Anterior cingulate cortex (tissue), 58 donors: ENCODE results near the gene AP3M1.
A peak's percentile ranks its signal among the peaks of the same experiment; 100 is the strongest.
"Not testable (repeated sequence)": the region's sequence is repeated elsewhere in the genome, so short reads cannot be mapped to it uniquely, and the experiment has no call there.

Experiments used
- DNase-seq, 58 donors: peaks; one replicate each; lab custom pipeline; 2025; lab: John Stamatoyannopoulos, UW

The AP3M1 gene, protein sequence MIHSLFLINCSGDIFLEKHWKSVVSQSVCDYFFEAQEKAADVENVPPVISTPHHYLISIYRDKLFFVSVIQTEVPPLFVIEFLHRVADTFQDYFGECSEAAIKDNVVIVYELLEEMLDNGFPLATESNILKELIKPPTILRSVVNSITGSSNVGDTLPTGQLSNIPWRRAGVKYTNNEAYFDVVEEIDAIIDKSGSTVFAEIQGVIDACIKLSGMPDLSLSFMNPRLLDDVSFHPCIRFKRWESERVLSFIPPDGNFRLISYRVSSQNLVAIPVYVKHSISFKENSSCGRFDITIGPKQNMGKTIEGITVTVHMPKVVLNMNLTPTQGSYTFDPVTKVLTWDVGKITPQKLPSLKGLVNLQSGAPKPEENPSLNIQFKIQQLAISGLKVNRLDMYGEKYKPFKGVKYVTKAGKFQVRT

DNA sequence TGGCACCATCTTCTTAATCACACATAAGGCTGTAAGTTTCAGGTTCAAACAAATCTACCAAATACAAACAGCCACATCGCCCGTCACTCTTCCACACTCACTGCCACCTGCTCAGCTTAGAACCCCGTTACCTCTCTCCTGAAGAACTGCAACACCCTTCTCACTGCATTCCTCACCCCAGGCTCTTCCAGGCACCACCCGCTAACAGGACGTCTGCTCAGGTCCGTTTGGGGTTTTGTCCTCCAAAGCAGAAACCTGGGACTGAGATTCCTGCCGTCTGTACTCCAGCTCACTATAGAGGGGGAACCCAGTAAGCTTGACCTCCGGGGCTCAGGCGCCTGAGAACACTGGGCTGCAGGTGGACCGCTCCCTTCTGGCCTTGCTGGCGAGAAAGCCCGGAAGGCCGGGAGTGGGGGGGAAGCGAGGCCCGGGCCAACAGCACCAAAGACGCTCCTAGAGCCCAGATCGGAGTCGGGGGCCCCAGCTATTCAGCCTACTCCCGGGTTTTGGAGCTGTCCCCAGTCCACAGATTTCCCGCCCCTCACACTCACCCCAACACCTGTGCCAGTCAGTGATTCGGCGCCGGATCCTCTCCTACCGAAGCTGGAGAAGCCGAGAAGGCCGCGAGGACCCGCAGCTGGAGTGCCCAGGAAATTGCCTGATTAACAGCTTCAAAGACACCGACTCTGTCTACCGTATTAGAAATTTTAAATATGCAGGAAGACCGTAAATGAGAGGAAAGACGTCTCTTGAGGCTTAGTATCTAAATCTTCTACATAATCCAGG is at the start of gene AP3M1:
AP3M1 (minus strand) TSS at position 625 of the 786 bp plus-strand sequence. CDS start 12,449 bp downstream, outside the sequence.
- DNase-seq: peak; percentile 38 to 92 (median 82)

DNA sequence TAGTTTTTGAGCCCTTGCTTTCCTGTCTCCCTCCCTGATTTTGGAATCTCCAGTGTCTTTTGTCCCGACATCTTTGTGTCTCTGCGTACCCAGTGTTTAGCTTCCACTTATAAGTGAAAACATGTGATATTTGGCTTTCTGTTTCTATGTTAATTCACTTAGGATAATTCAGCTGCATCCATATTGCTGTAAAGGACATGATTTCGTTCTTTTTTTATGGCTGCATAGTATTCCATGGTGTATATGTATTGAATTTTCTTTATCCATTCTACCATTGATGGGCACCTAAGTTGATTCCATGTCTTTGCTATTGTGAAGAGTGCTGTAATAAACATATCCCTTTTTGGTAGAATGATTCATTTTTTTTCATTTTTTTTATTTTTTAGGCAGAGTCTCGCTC is 48.7 kb upstream of the AP3M1 start:
- DNase-seq: no peak

DNA sequence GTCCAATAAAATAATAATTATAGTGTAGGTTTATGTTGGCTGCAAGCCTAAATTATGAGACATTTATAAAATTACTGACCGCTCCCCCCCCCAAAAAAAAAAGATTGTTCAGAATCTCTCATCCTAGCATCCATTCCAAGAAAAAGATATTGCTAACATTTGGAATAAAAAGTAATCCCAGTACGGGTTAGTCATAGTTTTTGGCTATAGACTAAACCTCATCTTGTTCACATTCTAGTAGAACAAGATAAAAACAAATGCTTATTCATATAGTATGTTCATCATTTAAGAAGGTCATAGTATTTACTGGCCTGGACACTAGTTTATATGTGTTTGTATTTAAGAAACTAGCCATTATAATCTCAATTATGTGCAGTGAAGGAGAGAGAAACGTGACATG is 44.4 kb upstream of the AP3M1 start:
- no peak for DNase-seq

DNA sequence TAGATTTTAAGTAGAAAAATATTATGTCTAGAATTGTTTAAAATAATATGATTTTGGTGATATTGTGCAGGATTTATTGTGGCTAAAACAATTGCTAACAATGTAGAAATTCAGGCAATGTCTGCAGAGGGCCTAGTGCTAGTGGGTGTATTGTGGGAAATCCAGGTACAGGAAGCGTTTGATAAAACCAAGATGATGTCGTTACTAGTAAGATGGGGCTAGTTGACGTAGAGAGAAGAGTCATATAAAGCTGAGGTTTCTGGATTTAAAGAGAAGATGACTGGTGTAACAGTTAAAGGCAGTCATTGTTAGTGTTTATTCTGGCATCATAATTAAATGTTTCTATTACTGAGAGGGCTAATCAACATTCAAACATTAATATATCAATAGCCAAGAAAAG is 43.9 kb upstream of the AP3M1 start:
- no peak for DNase-seq

DNA sequence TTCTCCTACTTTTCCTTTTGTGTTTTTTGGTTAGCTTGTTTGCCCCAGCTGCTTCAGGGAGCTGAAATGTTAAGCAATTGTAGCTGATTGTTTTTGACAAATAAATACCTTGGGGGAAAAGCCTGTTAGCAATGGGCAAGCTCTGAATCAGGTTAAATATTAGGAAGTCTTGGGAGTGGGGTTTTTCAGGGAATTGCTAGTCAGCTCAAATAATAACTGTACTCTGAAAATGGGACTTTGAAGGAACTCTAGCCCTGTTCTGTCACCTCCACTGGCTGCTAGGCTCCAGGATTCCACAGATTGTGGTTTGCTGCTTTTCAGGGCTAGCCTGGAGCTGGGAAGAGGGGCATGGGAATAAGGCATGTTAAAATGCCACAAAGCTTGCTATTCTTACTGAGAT is 39.9 kb upstream of the AP3M1 start:
- no peak for DNase-seq

DNA sequence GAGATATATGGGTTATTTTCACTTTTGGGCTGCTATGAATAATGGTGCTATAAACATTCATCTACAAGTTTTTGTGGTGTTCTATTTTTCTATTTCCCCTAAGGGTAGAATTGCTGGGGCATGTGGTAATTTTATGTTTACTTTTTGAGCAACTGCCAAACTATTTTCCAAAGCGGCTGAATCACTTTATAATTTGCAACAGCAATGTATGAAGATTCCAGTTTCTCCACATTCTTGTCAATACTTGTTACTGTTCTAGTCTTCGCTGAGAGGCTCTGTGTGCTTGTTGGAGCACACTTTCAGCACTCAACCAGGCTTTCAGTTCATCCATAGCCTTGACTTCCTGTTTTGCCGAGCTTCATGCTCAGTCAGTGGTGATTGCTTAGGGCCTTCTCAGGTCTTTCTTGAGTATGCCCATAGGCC is 39.4 kb upstream of the AP3M1 start:
- no peak for DNase-seq

DNA sequence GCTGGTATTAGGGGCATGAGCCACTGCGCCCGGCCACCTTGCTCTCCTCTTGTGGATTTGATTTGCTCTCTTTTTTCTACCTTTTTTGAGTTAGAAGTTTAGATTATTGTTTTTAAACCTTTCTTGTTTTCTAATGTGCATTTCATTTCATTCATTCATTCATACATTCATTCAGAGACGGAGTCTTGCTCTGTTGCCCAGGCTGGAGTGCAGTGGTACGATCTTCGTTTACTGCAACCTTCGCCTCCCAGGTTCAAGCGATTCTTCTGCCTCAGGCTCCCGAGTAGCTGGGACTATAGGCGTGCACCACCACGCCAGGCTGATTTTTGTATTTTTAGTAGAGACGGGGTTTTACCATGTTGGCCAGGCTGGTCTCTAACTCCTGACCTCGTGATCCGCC is 38.0 kb upstream of the AP3M1 start:
- DNase-seq: not testable (repeated sequence)

DNA sequence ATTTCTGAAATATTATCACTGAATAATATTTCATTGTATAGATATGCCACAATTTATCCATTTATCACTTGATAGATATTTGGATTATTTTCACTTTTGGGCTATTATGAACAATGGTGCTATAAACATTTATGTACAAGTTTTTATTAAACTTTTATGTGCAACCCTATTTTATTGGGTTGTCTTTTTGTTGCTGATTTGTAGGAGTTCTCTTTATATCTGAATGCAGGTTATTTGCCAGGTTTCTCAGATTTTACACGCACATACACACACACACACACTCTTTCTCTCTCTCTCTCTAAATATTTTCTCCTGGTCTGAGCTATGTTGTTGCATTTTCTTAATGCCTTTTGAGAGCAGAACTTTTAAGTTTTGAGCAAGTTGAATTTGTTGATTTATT is 36.6 kb upstream of the AP3M1 start:
- no peak for DNase-seq

DNA sequence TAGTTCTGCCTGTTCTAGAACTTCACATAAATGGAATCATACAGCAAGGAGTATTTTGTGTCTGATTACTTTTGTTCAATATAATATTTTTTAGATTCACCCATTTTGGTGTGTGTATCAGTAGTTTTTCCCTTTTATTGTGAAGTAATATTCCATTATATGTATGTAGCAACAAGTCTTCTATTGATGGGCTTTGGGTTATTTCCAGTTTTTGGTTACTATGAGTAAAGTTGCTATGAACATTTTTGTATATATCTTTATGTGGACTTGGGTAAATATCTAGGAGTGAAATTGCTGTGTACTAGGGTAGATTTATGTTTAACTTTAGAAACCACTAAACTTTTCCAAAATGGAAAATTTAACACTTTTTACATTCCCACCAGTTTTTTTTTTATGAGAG is 36.0 kb upstream of the AP3M1 start:
- no peak for DNase-seq

DNA sequence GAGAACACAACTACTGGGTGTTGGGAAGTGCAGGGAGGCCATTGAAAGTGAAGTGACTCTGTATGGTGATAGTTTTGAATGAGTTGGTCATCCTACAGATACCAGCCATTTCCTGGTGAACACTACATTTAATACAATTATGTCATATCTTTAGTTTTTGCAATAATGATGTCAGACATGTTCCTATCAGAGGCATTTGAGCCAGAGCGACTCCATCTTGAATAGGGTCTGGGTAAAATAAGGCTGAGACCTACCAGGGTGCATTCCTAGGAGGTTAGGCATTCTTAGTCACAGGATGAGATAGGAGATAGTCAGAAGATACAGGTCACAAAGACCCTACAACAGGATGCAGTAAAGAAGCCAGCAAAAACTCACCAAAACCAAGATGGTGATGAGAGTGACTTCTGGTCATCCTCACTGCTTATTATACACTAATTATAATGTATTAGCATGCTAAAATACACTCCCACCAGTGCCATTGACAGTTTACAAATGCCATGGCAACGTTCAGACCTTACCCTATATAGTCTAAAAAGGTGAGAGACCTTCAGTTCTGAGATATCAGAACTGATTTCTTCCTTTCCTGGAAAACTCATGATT is 28.6 kb upstream of the AP3M1 start:
- DNase-seq: no peak

DNA sequence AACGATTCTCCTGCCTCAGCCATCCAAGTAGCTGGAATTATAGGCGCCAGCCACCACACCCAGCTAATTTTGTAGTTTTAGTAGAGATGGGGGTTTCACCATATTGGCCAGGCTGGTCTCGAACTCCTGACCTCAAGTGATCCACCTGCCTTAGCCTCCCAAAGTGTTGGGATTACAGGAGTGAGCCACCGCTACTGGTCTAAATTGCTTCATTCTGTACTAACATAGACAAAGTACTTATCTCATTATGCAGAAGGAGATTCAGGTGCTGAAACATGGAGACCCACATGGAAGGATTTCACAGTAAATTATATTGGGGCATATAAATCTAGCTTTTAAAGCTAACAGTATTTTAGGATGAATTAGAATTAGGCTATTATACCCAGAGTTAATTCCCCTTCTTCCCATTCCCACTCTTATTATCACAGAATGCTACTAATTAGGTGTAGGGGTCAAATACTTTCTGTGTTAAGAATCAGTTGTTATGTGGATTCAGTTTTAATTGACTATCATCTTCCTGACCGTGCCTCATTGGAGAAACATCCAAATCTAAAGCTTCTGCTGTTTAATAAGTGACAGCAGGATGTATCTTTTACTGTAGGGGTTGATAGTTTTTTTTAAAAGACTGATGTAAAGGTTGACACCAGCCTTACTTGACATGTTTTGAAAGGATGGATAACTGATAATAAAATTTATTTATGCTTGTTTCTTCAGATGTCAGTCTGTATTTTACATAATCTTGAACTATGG is 27.6 kb upstream of the AP3M1 start:
- no peak for DNase-seq

DNA sequence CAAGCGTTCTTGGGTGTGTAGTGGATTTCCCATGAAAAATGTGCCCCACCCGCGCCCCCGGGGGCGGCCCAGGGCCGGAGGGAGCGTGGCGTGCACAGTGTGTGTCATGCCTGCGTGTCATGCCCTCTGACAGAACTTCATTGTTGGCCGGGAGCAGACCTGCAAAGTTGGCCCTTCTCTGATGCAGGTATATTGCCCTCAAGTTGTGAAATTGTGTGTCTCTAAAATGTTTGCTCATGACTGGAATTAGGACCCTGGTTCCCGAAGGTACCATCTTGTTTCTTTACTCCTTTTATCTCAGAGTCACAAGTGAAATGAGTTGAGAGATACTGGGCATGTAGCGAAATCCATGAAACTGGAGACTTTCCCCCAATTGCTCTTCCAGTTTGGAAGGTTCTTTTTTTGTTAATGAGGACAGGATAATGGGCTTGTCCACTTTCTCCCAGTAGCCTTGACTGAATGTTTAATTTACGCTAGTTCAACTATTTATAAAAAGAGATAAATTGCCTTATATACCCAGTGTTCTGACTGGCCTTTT is 26.6 kb upstream of the AP3M1 start:
- DNase-seq: peak in 10 of 58 donors; percentile 22 to 69 (median 46)

DNA sequence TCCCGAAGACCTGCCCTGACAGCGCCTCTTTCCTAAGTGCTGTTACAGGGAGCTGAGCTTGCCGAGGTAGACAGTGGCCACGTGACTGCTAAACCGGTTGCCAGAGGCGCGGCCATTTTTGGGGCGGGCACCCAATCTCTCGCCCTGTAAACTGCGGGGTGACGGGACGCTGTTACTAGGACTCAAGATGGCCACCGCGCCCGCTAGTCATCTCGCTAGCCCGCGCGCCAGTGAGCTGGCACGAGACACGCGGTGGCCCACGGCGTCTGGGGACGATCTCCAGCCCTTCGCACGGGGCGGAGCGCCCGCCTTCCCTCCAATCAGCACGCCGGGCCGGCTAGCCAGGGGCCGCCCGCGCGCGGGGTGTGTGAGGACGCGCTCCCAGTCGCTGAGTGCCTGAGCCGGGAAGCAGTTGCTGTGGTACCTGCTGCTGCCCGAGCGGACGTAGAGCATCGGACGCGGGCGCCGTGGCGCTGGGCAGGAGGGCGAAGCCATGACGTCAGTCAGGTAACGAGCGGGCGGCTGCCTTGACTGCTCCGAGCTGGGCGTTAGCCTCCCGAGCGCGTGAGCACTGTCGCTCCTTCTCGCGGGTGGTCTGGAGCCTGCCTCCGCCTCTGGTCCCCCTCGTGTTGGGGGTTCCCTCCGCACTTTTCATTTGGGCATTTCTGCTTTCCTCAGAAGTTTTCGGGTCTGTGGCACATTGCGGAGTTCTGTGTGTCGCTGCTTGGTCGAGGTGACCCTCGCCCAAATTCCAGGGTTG is 25.9 kb upstream of the AP3M1 start:
- peak; percentile 61 to 97 (median 89) for DNase-seq

DNA sequence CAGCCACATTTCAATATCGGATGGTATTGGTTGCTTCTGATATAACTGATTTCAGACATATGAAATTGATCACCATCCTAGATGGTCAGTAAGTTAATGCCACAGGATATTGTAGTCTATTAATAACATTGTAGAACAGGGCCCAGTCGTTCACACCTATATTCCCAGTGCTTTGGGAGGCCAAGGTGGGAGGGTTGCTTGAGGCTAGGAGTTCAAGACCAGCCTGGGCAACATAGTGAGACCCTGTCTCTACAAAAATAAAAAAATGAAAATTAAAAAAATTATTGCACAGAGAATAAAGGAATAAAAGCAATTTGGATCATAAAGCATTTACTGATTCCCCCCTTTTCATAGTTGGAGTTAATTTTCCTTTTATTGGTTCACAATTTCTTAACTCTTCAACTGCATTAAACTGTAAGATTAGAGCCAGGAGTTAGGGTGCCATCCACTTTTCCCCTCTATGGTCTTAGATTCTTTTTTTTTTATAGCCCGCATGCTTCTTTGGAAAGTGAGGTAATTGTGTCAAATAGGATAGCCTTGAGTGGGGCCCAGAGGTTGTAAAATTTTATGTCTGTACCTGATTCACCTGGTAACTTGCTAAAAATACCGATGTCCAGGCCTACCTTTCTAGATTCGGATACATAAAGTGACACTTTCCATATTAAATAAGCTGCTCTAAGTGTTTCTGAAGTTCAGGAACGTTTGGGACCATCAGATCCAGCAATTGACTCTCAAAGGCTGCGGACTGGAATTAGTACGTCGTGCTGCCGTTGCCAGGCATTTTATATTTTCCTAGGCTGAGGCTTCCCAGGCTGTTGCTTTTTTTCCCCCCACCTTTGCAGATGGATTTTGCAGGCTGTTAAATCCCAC is 25.1 kb upstream of the AP3M1 start:
- no peak for DNase-seq

DNA sequence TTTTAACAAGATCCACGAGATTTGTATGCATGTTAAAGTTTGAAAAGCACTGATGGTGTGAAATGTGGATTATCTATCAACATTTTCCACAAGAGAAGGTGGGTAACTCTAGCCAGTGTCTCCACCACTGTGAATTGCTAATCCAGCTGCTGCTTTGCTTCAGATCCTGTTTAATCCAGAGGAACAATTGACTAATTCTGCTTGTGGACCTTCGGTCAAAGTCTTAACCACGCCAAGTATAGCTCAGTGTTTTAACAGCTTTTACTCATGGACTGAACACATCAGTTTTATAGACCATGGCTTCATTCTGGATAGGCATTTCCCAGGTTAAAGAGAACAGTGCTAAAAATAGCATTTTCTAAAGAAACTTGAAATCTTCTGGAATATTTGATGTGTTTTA is 23.9 kb upstream of the AP3M1 start:
- no peak for DNase-seq

DNA sequence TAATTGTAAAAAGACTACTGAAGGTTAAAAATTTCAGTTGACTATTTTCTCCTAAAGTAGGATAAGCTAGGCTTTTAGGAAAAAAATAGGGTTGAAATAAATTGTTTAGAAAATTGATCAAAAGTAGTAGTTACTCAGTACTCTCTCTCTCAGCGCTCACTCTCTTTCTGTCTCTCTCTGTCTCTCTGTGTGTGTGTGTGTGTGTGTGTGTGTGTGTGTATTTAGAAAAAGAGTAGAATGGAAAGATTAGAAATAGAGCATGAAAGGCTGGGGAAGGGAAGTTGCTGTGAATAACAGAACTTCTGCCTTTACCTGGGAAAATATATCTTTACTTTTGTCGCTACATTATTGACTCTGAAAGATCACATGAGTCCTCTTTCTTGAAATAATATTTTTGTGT is 21.0 kb upstream of the AP3M1 start:
- no peak for DNase-seq

DNA sequence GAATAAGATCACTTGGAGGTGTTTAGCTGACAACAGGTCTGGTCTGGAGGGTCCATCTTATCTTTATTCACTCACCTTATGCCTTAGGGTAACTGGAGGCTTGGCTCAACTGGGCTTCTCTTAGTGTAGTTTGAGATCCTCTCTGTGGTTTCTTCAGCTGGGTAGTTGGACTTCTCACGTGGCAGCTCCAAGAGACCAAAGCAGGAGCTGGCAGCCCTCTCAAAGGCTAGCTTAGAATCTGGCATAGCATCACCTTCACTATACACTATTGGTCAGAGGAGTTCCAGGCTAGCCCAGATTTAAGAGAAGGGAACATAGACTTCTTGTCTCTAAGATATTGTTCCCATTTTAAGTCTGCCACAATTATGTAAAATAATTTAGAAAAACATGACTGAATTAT is 16.8 kb upstream of the AP3M1 start:
- DNase-seq: no peak

DNA sequence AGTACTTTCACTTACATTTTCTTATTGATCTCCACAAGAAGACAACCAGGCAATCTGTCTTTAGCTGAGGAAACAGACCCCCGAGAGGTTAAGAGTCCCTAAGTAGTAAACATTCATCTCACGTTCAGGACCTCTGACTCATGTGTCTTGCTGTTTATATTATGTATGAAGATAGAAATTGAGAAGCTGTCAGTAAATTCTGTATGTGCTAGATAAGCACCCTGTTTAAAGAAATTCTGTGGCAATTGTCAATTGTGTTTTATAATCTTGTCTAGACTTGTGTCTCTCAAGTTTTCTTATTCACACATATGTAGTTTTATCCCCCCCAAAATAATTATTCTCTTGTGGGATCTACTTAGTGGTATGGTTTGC is 14.9 kb upstream of the AP3M1 start:
- DNase-seq: no peak
